ENCODE results near the gene KDM4C. TPM values are rescaled to one million over a fixed set of nuclear protein-coding genes. Genes with fewer than 3 reads are reported as not detected.

Gene KDM4C
- total and polyA plus RNA-seq, 2 of the 13 experiments (the other 11 are each of a cell fraction or from before 2014, with no cell fraction given): 19.4 to 23.6 TPM

DNA sequence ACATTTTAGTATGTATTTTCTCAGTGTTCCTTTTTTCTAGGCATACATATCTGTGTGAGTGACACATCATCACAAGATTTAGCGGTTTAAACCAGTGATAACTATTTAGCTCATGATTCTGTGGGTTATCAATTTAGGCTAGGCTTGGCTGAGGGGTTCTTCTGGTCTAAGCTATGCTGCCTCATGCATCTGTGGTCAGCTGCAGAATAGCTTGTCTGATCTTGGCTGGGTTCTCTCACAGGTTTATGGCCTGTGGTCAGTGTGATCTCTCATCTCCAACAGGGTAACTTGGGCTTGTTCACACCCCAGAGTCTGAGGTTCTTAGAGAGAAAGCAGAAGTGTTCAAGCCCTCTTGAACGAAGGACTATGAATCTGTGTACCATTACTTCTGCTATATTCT is 363.3 kb downstream of the KDM4C start (continued):
- TF ChIP-seq, protein P1, sequence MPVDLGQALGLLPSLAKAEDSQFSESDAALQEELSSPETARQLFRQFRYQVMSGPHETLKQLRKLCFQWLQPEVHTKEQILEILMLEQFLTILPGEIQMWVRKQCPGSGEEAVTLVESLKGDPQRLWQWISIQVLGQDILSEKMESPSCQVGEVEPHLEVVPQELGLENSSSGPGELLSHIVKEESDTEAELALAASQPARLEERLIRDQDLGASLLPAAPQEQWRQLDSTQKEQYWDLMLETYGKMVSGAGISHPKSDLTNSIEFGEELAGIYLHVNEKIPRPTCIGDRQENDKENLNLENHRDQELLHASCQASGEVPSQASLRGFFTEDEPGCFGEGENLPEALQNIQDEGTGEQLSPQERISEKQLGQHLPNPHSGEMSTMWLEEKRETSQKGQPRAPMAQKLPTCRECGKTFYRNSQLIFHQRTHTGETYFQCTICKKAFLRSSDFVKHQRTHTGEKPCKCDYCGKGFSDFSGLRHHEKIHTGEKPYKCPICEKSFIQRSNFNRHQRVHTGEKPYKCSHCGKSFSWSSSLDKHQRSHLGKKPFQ (CRISPR knock-in tag; IDR thresholded peaks at IDR 0.05; ENCODE audit: insufficient replicate concordance): no peak
- no peak for TF ChIP-seq ZZZ3 (CRISPR knock-in tag; IDR thresholded peaks at IDR 0.05; ENCODE audit: borderline replicate concordance)
- no peak for TF ChIP-seq ZNF569 (CRISPR knock-in tag; IDR thresholded peaks at IDR 0.05; ENCODE audit: borderline replicate concordance)
- TF ChIP-seq MIER3 (CRISPR knock-in tag; IDR thresholded peaks at IDR 0.05; ENCODE audit: borderline replicate concordance): no peak
- TF ChIP-seq, protein P2, sequence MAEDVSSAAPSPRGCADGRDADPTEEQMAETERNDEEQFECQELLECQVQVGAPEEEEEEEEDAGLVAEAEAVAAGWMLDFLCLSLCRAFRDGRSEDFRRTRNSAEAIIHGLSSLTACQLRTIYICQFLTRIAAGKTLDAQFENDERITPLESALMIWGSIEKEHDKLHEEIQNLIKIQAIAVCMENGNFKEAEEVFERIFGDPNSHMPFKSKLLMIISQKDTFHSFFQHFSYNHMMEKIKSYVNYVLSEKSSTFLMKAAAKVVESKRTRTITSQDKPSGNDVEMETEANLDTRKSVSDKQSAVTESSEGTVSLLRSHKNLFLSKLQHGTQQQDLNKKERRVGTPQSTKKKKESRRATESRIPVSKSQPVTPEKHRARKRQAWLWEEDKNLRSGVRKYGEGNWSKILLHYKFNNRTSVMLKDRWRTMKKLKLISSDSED (CRISPR knock-in tag; IDR thresholded peaks at IDR 0.05): no peak
- no peak for TF ChIP-seq ZNF562 (CRISPR knock-in tag; IDR thresholded peaks at IDR 0.05; ENCODE audit: borderline replicate concordance)
- TF ChIP-seq ZNF558 (CRISPR knock-in tag; IDR thresholded peaks at IDR 0.05; ENCODE audit: borderline replicate concordance): no peak
- TF ChIP-seq ZNF513 (CRISPR knock-in tag; conservative IDR thresholded peaks at IDR 0.05): no peak

DNA sequence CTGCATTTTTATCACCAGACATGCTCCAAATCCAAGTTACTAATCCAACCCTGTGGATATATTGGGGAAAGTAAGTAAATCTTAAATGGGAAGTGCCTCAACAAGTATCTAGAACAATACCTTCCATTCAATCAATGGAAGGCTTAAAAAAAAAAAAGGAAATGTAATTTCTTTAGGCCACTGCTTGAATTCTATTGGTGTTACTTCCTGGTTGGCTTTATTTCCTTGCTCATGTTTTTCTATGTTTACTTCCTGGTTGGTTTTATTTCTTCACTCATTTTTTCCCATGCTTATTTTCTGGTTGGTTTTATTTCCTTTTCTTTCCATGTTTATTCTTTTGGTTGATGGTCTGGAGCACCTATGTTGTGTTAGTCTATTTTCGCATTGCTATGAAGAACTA is 363.9 kb downstream of the KDM4C start:
- DNase-seq (ENCODE audit: low spot score) (no peak), FAIRE-seq (no peak), ATAC-seq (no peak)
- Histone ChIP-seq H3K36me3 (replicated peaks in 1 of 2; ENCODE audit: control insufficient read depth in 1 of 2, insufficient read depth in 2 of 2, low read length in 2 of 2) (peaks cover 2 to 14% of the 10 kb centered on the region in 2 experiments; a peak in 3 of 5 replicates), H3K4me1 (ENCODE audit: insufficient read depth, low read length) (no peaks in the 10 kb centered on the region), H3K4me2 (ENCODE audit: low read depth, low read length) (no peak overlapping the region), H3K27me3 (ENCODE audit: control insufficient read depth in 1 of 2, insufficient read depth in 2 of 2, low read length in 2 of 2) (no peaks in the 10 kb centered on the region), H3K9me3 (ENCODE audit: low read length) (no peaks in the 10 kb centered on the region), H3K4me3 (replicated peaks in 1 of 3; ENCODE audit: insufficient read depth in 1 of 3, low read depth in 2 of 3, low read length in 3 of 3) (no peak overlapping the region), H3K9ac (ENCODE audit: insufficient read depth, low read depth, low read length) (no peak overlapping the region), H2AFZ (ENCODE audit: low read length) (no peak overlapping the region), H3K79me2 (ENCODE audit: insufficient read depth, low read length) (no peaks in the 10 kb centered on the region), H3K27ac (ENCODE audit: extremely low read length, insufficient read depth, low read length) (no peak overlapping the region), H4K20me1 (ENCODE audit: insufficient read depth, low read length) (no peaks in the 10 kb centered on the region)
- WGBS (ENCODE audit: low lambda C conversion rate): 95% methylated on average over 1 of the region's 1 CpG
- intact Hi-C loops (cut with micrococcal nuclease; ENCODE audit: unreplicated experiment): no loop called here
- in situ Hi-C loops (cut with HindIII; ENCODE audit: extremely low pct_ligation_motif_present, low pct_unique_long_range_greater_than_20kb): no loop called here
- ChIA-PET CTCF (ENCODE audit: low intra/inter-chr PET ratio, low total read pairs) (no interaction called here), POLR2A (no interaction called here)
- no TSS peak for BruUV-seq (replicated peaks)
- TF ChIP-seq SMAD9 (CRISPR knock-in tag; IDR thresholded peaks at IDR 0.05): no peak
- no peak for TF ChIP-seq POLR2G (IDR thresholded peaks at IDR 0.05; ENCODE audit: low read depth, low read length)
